Measurements from ENCODE around the gene TTC33. TPM values are rescaled to one million over a fixed set of nuclear protein-coding genes. Genes with fewer than 3 reads are reported as not detected.

The TTC33 gene
- polyA plus RNA-seq, 1 donor from 2014 or later = 73.5 TPM

DNA sequence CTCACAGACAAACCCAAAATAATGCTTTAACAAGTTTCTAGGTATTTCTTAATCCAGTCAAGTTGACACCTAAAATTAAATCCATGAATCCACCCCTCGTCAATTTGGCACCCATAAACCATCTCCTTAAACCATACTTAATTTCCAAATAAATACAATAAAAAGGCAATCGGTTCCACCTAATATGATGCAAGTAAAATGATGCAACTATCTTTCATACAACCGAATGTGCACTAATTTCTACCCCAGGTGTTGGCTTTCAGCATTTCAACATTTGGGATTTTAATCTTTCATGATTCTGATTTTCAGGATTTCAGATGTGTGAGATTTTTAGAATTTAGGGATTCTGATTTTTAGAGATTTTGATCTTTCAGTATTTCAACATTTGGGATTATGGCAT is 25.1 kb upstream of the TTC33 start:
- Histone ChIP-seq H3K79me2 (replicated peaks; ENCODE audit: insufficient read depth, low read length) (peaks cover 75% of the 10 kb centered on the region), H3K9ac (ENCODE audit: low read length) (no peak overlapping the region), H3K4me3 (ENCODE audit: low read length) (no peak overlapping the region), H2AFZ (ENCODE audit: low read depth, low read length) (no peak overlapping the region), H3K9me3 (ENCODE audit: low read length) (no peaks in the 10 kb centered on the region), H3K27ac (ENCODE audit: low read length) (no peak overlapping the region), H3F3A (ENCODE audit: insufficient read depth, low read length, poor library complexity, severe bottlenecking) (no peaks in the 10 kb centered on the region), H3K27me3 (ENCODE audit: insufficient read depth, low read depth, low read length) (no peaks in the 10 kb centered on the region), H3K9me2 (ENCODE audit: insufficient read depth, low read length) (no peaks in the 10 kb centered on the region), H3K36me3 (ENCODE audit: insufficient read depth, low read length) (no peaks in the 10 kb centered on the region), H4K20me1 (ENCODE audit: insufficient read depth) (no peaks in the 10 kb centered on the region), H3K4me2 (ENCODE audit: low read length) (no peak overlapping the region)
- TF ChIP-seq EZH2 (IDR thresholded peaks at IDR 0.05; ENCODE audit: borderline replicate concordance, insufficient read depth, low read length, poor library complexity, severe bottlenecking) (no peak), CTCF (IDR thresholded peaks at IDR 0.05; ENCODE audit: poor library complexity, severe bottlenecking) (no peak), TAF1 (IDR thresholded peaks at IDR 0.05; ENCODE audit: low read depth) (no peak), POLR2AphosphoS5 (IDR thresholded peaks at IDR 0.05) (no peak), MXI1 (conservative IDR thresholded peaks at IDR 0.05; ENCODE audit: poor library complexity, severe bottlenecking) (no peak), SMC3 (conservative IDR thresholded peaks at IDR 0.05; ENCODE audit: poor library complexity) (no peak), REST (IDR thresholded peaks at IDR 0.05; ENCODE audit: borderline replicate concordance) (no peak), RAD21 (conservative IDR thresholded peaks at IDR 0.05) (no peak), EP300 (conservative IDR thresholded peaks at IDR 0.05; ENCODE audit: poor library complexity, severe bottlenecking) (no peak)

DNA sequence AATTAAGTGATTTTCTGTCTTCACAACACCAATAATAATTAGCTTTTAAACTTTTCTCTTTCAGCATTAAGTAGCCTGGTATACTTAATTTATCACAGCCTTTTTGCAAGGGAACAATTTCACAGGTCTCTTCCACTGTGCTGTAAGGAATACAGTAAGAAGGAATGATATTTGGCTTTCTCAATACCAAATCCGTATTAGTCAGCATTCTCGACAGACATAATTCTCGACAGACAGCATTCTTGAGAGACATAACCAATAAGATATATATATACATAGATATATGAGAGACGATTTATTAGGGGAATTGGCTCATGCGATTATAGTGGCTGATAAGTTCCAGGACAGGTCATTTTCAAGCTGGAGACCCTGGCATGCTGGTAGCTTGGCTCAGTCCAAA is 24.4 kb upstream of the TTC33 start:
- TF ChIP-seq RAD21 (conservative IDR thresholded peaks at IDR 0.05) (no peak), SMC3 (conservative IDR thresholded peaks at IDR 0.05; ENCODE audit: poor library complexity) (no peak), TAF1 (IDR thresholded peaks at IDR 0.05; ENCODE audit: low read depth) (no peak), CTCF (IDR thresholded peaks at IDR 0.05; ENCODE audit: poor library complexity, severe bottlenecking) (no peak), MXI1 (conservative IDR thresholded peaks at IDR 0.05; ENCODE audit: poor library complexity, severe bottlenecking) (no peak), EP300 (conservative IDR thresholded peaks at IDR 0.05; ENCODE audit: poor library complexity, severe bottlenecking) (no peak), REST (IDR thresholded peaks at IDR 0.05; ENCODE audit: borderline replicate concordance) (no peak), POLR2AphosphoS5 (IDR thresholded peaks at IDR 0.05) (no peak), EZH2 (IDR thresholded peaks at IDR 0.05; ENCODE audit: borderline replicate concordance, insufficient read depth, low read length, poor library complexity, severe bottlenecking) (no peak)
- no peak overlapping the region for H3K4me2 ChIP-seq (ENCODE audit: low read length)
- H2AFZ ChIP-seq (ENCODE audit: low read depth, low read length) = no peak overlapping the region
- H3K4me3 ChIP-seq (ENCODE audit: low read length) = no peak overlapping the region
- H3K9me2 ChIP-seq (ENCODE audit: insufficient read depth, low read length) = no peaks in the 10 kb centered on the region
- no peaks in the 10 kb centered on the region for H3K27me3 ChIP-seq (ENCODE audit: insufficient read depth, low read depth, low read length)
- no peaks in the 10 kb centered on the region for H3F3A ChIP-seq (ENCODE audit: insufficient read depth, low read length, poor library complexity, severe bottlenecking)
- no peaks in the 10 kb centered on the region for H4K20me1 ChIP-seq (ENCODE audit: insufficient read depth)
- no peak overlapping the region for H3K9ac ChIP-seq (ENCODE audit: low read length)
- H3K9me3 ChIP-seq (ENCODE audit: low read length) = no peaks in the 10 kb centered on the region
- peaks cover 69% of the 10 kb centered on the region for H3K79me2 ChIP-seq (replicated peaks; ENCODE audit: insufficient read depth, low read length)
- H3K27ac ChIP-seq (ENCODE audit: low read length) = no peak overlapping the region
- H3K36me3 ChIP-seq (ENCODE audit: insufficient read depth, low read length) = no peaks in the 10 kb centered on the region

Measured in neural cell (in vitro differentiated cells).